Glutamatergic neuron (in vitro differentiated cells): ENCODE results near the gene TARBP2. TPM values are rescaled to one million over a fixed set of nuclear protein-coding genes. Genes with fewer than 3 reads are reported as not detected.

Source experiments
- DNase-seq: peaks from one replicate; pipeline ENCODE4 v3.0.0; 2022
- H3K27ac Mint-ChIP-seq: one replicate; pipeline ENCODE4 v1.8.0; 2020; ENCODE audit warnings: mild to moderate bottlenecking, mixed read lengths, inconsistent platforms; ENCODE audit not compliant: unreplicated experiment
- H3K27me3 Mint-ChIP-seq: one replicate; pipeline ENCODE4 v1.8.0; 2020; ENCODE audit warnings: mild to moderate bottlenecking, moderate library complexity, mixed read lengths, inconsistent platforms; ENCODE audit not compliant: unreplicated experiment
- H3K36me3 Mint-ChIP-seq: one replicate; pipeline ENCODE4 v1.8.0; 2020; ENCODE audit warnings: mild to moderate bottlenecking, mixed read lengths, inconsistent platforms; ENCODE audit not compliant: unreplicated experiment
- H3K4me1 Mint-ChIP-seq: one replicate; pipeline ENCODE4 v1.8.0; 2020; ENCODE audit warnings: mild to moderate bottlenecking, low read depth, mixed read lengths, inconsistent platforms; ENCODE audit not compliant: unreplicated experiment
- H3K4me3 Mint-ChIP-seq: one replicate; pipeline ENCODE4 v1.8.0; 2020; ENCODE audit warnings: mild to moderate bottlenecking, mixed read lengths, inconsistent platforms; ENCODE audit not compliant: unreplicated experiment
- H3K9me3 Mint-ChIP-seq: one replicate; pipeline ENCODE4 v1.8.0; 2020; ENCODE audit warnings: mild to moderate bottlenecking, moderate library complexity, mixed read lengths, inconsistent platforms; ENCODE audit not compliant: unreplicated experiment
- CTCF ChIP-seq: fragments of 200-600 bp; sonication (generic); IDR thresholded peaks from one replicate; pipeline ENCODE4 v1.5.0; 2021; ENCODE audit not compliant: partially characterized antibody, unreplicated experiment
- total RNA-seq: library from RNA; stranded (reverse); fragmentation: NEBNext Ultra II Directional; extraction: Animal tissue kit (Norgen Biotek cat#: 25700); gene quantifications from one replicate; pipeline ENCODE4 v1.2.1, GENCODE V29; 2021; ENCODE audit not compliant: unreplicated experiment

TARBP2 gene
- total RNA-seq, 1 donor from 2014 or later, result 49.0 TPM

- peak overlapping the region; percentile 62 for H3K27ac Mint-ChIP-seq
- no peak overlapping the region for H3K4me3 Mint-ChIP-seq
- H3K36me3 Mint-ChIP-seq, result peaks cover 2% of the 10 kb centered on the region
- peaks cover 2% of the 10 kb centered on the region for H3K27me3 Mint-ChIP-seq
- peak; percentile 93 for TF ChIP-seq CTCF
- peaks cover 3% of the 10 kb centered on the region for H3K9me3 Mint-ChIP-seq
- peaks cover 9% of the 10 kb centered on the region for H3K4me1 Mint-ChIP-seq
- DNase-seq, result peak; percentile 93
Measured at GRCh38 chr12:53508534-53509170, 7.6 kb downstream of the TARBP2 start.

GRCh38 chr12:53510181-53510812 is 9.2 kb downstream of the TARBP2 start:
- Mint-ChIP-seq H3K9me3 (peaks cover 3% of the 10 kb centered on the region), H3K36me3 (peaks cover 4% of the 10 kb centered on the region), H3K4me3 (no peak overlapping the region), H3K27ac (no peak overlapping the region), H3K4me1 (peaks cover 15% of the 10 kb centered on the region), H3K27me3 (peaks cover 5% of the 10 kb centered on the region)
- no peak for TF ChIP-seq CTCF
- no peak for DNase-seq

- no peak for TF ChIP-seq CTCF
- Mint-ChIP-seq H3K36me3 (peaks cover 4% of the 10 kb centered on the region), H3K27me3 (peaks cover 5% of the 10 kb centered on the region), H3K4me3 (no peak overlapping the region), H3K9me3 (peaks cover 4% of the 10 kb centered on the region), H3K4me1 (peaks cover 23% of the 10 kb centered on the region), H3K27ac (no peak overlapping the region)
- no peak for DNase-seq
Measured at GRCh38 chr12:53513712-53514410, 12.8 kb downstream of the TARBP2 start.

- H3K4me1 Mint-ChIP-seq, result peaks cover 19% of the 10 kb centered on the region
- H3K27me3 Mint-ChIP-seq, result peaks cover 5% of the 10 kb centered on the region
- H3K27ac Mint-ChIP-seq, result peak overlapping the region; percentile 90
- peaks cover 4% of the 10 kb centered on the region for H3K36me3 Mint-ChIP-seq
- DNase-seq, result no peak
- H3K9me3 Mint-ChIP-seq, result peaks cover 4% of the 10 kb centered on the region
- H3K4me3 Mint-ChIP-seq, result peak overlapping the region; percentile 9
- no peak for TF ChIP-seq CTCF
Measured at GRCh38 chr12:53514628-53515290, 13.7 kb downstream of the TARBP2 start.
